HG02571 (cell line): ENCODE measurements around the gene SH3BP4.

Source experiments
- ATAC-seq: cut with Tn5 transposase; IDR thresholded peaks from one replicate; pipeline ENCODE4 v1.9.1; 2021; ENCODE audit warnings: mild to moderate bottlenecking, moderate library complexity; ENCODE audit not compliant: unreplicated experiment

Gene SH3BP4

GRCh38 chr2:235082578-235083338 lies 130.9 kb downstream of the SH3BP4 start:
- ATAC-seq = no peak

DNA sequence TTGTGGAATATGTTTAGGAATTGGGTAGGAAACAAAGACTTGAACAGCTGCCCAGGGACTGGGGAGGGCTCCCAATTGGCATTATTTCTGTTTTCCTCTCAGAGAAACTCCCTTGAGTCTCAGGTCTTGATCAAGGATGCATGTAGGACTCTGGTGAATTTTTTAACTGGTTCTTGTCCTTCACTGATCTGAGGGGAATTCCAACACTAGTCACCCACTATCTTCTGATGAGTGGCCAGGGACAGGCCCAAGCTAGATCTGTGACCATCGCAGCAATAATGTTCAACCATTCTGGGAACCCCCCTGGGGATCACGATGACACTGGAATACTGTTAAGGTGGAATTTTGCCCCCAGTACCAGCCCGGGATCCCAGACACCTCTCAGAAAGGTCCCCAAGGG lies 132.0 kb downstream of the SH3BP4 start:
- no peak for ATAC-seq

- ATAC-seq = no peak
Measured at GRCh38 chr2:235084424-235084823, 132.6 kb downstream of the SH3BP4 start.

DNA sequence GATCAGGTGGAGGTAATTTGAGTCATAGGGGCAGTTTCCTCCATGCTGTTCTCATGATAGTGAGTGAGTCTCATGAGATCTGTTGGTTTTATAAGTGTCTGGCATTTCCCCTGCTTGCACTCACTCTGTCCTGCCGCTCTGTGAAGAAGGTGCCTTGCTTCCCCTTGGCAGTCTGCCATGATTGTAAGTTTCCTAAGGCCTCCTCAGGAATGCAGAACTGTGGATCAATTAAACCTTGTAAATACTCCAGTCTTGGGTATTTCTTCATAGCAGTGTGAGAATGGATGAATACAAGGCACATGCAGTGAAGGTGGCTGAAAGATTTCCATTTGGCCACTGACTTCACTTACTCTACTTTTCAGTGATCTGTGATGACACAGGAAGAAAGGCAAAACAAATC lies 133.7 kb downstream of the SH3BP4 start:
- ATAC-seq = no peak

DNA sequence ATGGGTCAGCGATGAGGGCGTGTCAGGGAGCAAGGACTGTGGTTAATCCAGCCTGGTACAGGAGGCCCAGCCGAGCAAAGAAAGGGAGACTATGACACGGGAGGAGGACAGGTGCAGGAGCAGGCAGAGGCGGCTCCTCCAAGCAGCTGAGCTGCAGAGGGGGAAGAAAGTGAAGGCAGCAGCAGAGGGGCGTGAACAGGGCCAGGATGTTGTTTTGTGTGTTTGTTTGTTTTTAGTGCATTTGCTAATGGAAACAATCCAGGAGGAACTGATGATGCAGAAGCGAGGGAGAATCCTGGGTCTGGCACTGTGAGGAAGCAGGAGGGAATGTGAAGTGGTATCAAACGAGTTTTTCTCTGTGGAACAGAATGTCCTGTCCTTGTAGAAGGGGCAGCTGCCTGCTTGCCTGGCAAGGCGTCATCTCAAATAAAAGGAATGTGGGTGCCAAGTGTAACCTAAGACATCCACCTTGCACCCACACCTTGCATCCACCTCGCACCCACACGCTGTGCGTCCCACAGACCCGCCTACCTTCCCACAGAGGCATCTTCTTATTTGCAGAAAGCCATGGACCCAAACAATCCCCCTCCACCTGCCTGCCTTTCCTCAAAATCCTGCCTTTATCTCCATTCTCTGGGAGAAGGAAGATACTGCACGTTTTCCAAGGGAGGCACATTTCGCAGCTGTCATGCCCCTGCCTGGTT lies 134.8 kb downstream of the SH3BP4 start:
- ATAC-seq = no peak

DNA sequence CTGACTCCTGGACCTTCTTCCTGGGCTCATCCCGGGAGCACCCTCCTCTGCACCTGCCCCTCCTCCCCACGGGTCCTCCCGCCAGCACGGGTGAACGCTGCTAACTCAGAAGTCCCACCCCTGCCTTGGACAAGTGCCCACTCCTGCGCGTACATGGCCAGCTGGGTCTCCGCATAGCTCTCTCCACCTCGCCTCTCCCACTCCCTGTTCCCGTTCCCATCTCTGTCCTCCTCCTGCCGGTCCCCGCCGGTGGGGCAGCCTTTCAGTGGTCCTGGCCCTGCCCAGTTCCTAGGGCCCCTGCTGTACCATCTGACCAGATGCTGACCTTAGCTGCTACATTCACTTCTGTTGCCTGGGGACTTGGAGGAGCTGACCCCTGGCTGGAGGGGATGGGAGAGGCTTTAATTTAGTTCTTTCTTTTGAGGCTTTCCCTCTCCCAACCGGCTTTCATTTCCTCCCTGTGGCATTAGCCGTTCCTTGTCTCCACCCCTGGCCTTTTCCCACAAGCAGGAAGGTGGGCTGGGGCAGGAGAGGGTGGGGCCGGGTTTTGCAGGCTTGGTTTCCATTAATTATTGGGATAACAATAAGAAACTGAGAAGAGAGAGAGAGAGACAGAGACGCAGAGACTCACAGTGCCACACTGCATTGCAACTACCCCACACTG lies 136.1 kb downstream of the SH3BP4 start:
- no peak for ATAC-seq

DNA sequence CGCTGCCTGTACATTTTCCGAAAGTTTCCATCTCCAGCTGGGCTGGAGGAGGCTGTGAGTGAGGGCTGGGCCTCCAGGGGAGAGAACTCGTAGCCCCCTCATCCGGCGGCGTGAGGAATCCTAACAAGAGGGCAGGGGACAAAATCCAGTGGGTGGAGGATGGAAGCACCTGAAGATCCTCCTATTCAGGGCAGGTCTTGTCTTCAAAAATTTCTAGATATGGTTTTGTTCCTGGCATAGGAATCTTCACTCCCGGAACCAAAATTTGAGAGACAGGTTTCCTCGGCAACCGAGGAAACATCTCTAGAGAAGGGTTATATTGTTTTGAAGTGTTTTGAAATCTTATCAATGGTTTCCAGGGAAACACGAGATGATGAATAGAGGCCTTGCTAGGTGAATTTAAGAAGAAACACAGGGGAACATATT lies 136.7 kb downstream of the SH3BP4 start:
- ATAC-seq = no peak

- ATAC-seq = no peak
Measured at GRCh38 chr2:235091421-235091820, 139.6 kb downstream of the SH3BP4 start.

GRCh38 chr2:235091983-235092382 lies 140.2 kb downstream of the SH3BP4 start:
- no peak for ATAC-seq

DNA sequence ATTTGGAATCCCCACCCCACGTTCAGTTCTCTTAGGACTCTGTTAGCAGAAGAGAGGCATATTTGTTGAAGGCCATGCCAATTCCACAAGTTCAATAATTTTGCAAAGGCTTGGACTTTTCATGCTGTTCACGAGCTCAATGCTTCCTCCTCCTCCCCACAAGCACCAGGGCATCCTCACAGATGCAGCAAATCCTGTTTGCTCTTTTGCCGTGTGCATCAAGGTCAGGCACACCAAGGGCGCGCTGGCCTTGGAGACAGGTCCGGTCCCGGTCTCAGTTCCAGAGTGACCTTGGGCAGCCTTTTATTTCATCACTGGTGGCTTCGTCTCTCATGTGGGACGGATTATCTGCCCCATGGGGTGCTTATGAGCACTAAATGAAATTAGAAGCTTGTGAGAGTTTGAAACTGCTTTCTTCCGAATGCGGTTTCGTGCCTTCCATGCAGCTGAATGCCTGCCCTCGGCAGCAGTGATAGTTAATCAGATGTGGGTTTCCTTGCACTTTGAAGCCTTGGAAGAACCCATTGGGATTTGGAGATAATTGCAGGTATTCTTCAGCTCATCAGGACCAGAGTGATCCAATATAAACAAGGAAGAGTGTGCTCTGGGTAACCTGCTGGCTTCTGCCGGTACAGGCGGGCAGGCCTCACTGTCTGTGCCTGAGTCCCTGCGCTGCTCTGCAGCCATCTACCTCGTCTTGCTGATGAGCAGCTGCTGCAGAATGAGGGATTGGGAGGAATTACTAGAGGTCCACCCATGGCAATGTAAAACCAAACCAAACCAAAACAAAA lies 140.8 kb downstream of the SH3BP4 start:
- no peak for ATAC-seq

DNA sequence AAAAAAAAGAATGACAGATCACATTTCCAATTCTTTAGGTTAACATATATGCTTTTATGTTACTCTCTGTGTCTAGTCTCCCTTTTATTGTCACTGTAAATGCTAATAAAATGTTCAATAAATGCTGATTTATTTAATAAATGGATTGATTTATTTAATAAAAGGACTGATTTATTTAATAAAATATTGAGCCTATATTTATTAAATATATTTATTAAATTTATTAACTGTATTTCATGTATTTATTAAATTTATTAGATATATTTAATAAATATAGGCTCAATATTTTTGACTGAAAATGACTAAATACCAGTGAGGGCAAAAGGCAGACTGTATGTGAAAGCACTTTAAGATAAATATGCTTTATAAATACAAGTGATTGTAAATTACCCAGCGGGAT lies 142.6 kb downstream of the SH3BP4 start:
- ATAC-seq = no peak

- no peak for ATAC-seq
Measured at GRCh38 chr2:235095569-235095968, 143.8 kb downstream of the SH3BP4 start.

GRCh38 chr2:235096447-235096846 lies 144.6 kb downstream of the SH3BP4 start:
- no peak for ATAC-seq

DNA sequence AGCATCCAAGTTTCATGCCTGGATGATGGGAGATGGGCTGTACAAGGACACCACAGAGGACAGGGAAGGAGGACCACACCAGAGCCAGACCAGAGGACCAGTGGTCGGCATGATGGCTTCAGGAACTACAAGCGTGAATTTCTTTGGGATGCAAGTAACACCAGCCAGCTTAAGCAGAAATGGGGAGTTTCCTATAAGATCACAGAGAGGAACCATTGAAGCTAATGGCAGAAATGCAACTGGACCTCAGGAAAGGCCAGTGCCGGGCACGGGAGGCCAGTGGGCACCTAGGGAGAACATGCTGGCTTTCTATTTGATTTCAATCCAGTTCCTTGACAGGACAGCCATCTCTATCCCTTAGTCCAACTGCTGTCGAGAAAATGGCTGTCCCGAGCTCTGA lies 145.4 kb downstream of the SH3BP4 start:
- ATAC-seq = no peak

- ATAC-seq = no peak
Measured at GRCh38 chr2:235098269-235098668, 146.5 kb downstream of the SH3BP4 start.

GRCh38 chr2:235098736-235099494 lies 147.1 kb downstream of the SH3BP4 start:
- ATAC-seq = no peak

- ATAC-seq = no peak
Measured at GRCh38 chr2:235102896-235103295, 151.1 kb downstream of the SH3BP4 start.
